GM21423 (cell line): Measurements from ENCODE around the gene LMO7.
"Not testable (repeated sequence)": the region's sequence is repeated elsewhere in the genome, so short reads cannot be mapped to it uniquely, and the experiment has no call there.

ENCODE experiments used
- ATAC-seq: cut with Tn5 transposase; IDR thresholded peaks from one replicate; pipeline ENCODE4 v1.9.1; 2021; ENCODE audit warnings: mild to moderate bottlenecking, moderate library complexity; ENCODE audit not compliant: unreplicated experiment

Gene LMO7

DNA sequence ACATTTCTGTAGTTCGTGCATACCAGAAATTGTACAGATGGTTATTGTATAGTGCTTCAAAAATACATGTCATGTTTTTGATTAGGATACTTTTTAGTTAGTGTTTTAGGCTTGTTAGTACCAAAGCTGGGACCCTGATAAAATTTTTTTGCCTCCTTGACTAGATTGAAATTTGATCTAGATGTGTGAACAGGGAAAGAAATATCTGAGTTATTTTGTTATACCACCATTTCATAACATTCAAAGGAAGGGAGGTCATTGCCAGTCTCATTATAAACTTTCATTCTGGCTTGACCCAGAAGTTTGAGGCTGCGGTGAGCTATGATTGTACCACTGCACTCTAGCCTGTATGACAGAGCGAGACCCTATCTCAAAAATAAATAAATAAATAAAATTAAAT is 9.0 kb downstream of the LMO7 start:
- ATAC-seq, result no peak

DNA sequence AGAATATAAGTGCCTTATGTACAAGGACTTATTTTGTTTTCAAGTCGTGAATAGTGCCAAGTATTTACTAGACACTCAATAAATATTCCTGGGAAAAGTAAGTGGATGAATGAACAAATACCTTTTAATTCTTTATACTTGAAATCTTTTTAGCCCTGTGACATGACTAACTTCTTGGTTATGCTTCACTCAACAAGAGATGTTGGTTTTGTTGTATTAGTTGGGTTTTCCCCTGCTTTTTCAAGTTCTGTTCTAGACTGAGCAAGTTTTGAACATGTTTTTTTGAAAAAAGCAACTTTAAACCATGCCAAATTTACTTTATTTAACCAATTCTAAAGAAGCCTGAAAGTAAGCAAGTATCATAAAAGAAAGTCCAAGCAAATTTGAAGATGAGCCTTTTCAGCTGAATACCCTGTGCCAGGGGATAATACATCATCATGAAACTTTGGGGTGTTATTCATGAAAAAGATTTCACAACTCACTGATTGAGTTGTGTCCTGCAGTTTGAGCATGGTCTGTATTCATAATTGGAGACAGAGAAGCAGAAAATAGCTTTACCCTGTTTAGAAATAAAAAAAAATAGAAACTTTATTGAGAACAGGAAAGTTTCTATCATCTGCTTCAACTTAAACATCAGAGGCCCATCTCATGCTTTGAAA is 11.1 kb downstream of the LMO7 start:
- peak; percentile 74 for ATAC-seq

DNA sequence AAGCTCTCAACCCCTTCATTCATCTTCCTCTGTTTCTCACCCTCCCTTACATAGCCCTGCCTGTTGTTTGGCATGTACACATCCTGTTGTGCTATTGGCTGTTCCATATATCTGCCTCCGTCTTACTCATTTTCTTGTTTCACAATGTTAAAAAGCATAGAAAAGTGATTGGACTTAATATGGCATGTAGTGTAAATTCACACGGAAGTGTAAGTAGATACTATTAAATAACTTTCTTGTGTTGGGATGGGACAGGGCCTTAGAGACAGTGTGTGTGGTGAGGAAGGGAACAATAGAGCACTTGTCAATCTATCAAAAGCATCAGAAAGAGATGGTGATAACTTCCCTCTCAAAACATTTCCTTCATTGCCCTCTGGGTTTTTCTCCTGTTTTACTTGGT is 12.3 kb downstream of the LMO7 start:
- ATAC-seq, result no peak

DNA sequence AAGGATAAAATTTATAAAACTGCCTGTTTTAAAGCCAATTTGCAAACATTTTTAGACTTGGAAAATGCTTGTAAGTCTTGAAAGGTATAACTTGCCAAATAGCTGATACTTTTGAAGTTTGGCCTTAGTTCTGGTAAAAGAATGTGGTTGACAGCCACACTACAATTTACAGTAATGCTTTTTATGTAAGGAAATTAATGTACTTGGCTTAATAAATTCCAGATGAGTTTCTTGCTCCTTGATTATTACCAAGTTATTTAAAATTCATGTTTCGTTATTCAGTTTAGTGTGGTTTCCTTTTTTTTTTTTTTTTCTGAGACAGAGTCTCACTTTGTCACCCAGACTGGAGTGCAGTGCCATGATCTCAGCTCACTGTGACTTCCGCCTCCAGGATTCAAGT is 14.9 kb downstream of the LMO7 start:
- no peak for ATAC-seq

DNA sequence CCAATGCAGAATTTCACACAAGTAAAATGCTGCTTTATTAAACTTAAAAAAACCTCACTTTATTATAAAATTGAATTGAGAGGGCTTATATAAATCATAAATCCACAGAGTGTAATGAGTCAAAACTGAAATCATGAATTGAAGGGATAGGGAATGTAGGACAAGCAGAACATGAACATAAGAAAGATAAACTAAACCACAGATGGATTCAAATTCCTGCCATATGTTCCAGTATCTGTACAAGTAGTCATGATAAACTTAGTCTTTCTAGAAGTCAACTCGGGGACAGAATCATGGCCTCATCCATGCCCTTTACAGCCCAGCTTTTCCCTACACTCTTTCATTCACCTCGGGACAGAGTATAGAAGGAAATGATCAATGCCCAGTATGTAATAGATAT is 16.6 kb downstream of the LMO7 start:
- no peak for ATAC-seq

DNA sequence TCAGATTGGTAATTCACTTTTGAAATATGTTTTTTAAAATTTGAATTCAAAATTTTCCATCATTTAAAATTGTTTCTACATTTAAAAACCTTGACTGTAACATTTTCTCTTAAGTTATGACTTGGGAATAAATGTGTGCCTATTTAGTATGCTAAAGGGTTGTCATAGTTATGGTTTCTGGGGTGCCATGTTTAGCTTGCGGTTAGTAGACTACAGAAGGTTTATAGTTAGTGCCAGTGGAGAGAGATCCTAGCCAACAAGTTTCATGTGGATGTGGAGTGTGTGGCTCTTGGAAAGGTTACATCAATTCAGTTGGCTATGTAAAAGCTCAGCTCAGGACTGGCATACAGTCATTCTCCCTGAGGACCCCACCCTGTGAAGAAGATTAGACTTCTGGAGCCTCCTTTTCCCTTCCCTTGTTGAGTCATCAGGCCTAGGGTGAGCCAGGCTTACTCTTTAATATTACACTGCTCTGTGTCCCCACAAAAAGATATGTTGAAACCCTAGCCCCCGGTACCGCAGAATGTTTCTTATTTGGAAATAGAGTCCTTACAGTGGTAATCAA is 20.4 kb downstream of the LMO7 start:
- no peak for ATAC-seq

DNA sequence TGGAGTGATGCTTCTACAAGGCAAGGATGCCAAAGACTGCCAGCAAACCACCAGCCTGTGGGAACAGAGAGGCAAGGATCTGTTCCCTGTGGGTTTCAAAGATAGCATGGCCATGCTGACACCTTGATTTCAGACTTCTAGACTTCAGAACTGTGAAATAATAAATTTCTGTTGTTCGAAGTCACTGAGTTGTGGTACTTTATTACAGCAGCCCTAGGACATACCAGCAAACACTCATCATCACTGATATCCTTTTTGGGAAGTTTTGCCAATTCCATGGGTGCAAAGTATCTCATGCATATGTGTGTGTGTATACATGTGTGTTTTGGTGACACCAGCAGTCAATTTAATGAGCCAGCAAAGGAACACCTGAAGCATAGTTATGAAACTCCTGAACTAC is 21.0 kb downstream of the LMO7 start:
- ATAC-seq, result no peak

DNA sequence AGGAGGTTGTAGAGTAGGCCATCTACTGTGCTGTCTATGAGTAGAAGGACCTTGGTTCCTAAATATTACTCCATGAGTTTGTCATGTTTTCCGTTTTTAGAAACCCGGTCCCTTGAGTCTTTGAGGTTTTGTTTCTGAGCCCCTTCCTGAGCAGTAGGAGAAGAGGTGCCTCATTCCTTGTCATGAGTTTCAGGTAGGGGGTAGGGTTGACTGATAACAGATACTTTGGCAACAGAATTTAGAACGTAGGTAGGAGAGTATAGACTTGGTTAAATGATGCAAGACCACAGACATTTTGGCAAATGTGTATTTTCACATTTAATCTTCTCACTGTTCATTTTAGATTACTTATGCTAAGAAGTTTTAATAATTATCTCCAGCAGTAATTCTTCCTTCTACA is 24.6 kb downstream of the LMO7 start:
- no peak for ATAC-seq

DNA sequence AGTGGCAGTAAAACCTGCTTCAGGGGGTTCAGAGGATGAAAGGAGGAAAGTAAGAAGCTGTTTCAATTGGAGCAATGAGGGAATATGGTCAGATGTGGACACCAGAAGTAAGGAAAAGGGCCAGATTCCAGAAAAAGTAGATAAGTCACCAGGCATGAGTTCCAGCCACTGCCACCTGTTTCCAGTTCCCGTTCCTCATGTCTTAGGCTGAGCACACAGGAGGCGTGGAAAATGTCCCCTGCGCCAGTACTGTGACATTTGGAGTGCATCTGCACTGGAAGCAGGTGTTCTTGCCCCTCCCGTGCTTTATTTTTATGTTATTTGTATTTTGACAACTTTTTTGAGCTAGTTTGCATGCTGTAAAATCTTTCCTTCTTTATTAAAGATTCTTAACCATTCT is 25.3 kb downstream of the LMO7 start:
- no peak for ATAC-seq

DNA sequence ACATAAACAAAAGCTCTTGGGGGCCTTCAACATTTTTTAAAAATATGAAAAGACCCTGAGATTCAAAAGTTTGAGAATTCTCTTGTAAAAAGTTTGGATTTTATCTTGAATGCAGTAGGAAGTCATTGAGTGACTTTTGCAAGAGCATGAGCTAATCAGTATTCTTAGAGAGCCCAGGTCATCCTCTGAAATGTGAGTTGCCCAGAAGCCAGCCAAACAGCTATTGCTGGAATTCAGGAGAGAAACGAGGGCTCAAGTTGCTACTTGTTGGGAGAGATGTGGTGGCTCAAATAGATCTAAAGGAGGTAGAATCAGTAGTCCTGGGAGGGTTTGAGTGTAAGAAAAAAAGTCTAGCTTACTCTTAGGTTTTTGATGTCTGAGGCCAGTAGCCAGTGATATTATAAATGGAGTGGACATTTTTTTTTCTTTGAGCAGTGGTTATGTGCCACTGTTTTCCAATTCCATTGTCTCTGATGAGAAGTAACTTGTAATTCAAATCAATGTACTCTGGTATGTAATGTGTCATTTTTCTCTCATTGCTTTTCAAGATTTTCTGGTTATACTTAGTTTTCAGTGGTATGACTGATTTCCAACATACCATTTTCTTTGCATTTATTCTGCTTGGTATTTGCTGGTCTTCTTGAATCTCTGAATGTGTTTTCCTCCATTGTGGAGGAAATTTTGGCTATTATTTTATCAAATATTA is 30.7 kb downstream of the LMO7 start:
- ATAC-seq, result no peak

DNA sequence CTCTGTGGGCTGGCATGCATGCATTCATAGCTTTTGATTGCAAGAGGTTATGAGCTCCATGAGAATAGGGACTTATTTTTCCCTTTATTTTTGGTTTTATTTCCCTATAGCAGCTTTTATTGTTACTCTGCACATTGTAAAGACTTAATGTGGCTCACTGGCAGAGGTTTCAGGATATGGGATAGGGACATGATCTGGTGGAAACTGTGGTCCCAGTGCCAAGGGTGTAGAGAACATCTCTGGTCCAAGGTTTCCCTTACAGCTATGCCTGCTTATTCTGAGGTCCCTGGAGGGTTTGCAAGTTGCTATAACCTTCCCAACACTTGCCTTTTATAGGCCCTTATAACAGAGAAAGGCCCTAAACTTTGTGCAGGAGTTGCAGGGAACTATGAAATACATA is 33.6 kb downstream of the LMO7 start:
- no peak for ATAC-seq

DNA sequence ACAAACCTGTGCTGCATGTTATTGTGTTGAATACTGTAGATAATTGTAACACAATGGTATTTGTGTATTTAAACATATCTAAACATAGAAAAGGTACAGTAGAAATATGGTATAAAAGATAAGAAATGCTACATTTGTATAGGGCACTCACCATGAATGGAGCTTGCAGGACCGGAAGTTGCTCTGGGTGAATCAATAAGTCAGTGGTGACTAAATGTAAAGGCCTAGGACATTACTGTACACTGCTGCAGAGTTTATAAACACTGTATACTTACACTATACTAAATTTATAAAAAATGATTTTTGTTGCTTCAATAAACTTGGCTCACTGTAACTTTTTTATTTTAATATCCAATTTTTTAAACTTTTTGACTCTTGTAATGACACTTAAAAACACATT is 34.4 kb downstream of the LMO7 start:
- no peak for ATAC-seq

DNA sequence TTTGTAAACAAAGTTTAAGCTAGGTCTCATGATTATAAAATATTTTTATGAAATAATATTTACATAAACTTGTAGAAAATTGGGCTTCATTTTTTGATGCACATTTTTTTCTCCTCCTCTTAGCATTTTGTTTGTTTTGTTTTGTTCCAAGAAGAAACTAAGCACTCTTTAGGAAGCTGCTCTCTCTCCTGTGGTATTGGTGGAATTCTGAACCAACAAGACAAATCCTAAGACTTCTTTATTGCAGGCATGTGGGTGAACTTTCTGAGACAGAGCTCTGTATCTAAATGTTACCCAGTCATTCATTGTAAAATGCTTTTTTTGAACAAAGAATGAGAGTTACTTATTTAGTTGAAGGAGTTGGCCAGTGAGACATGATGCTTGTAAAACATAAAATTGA is 39.3 kb downstream of the LMO7 start:
- ATAC-seq, result no peak

DNA sequence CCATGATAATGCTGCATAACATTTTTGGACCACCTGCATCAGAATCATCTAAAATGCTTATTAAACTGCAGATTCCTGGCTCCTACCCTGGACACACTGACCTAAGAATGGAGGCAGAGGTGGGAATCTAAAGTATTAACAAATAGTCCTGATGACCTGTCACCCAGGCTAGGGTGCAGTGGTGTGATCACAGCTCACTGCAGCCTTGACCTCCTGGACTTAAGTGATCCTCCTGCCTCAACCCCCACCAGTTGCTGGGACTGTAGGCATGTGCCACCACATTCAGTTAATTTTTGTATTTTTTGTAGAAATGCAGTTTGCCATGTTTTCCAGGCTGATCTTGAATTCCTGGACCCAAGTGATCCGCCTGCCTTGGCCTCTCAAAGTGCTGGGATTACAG is 43.3 kb downstream of the LMO7 start:
- no peak for ATAC-seq

DNA sequence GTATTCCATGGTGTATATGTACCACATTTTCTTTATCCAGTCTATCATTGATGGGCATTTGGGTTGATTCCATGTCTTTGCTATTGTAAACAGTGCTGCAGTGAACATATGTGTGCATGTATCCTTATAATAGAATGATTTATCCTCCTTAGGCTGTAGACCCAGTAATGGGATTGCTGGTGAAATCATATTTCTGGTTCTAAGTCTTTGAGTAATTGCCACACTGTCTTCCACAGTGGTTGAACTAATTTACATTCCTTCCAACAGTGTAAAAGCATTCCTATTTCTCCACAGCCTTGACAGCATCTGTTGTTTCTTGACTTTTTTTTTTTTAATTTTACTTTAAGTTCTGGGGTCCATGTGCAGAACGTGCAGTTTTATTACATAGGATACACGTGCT is 44.1 kb downstream of the LMO7 start:
- not testable (repeated sequence) for ATAC-seq

DNA sequence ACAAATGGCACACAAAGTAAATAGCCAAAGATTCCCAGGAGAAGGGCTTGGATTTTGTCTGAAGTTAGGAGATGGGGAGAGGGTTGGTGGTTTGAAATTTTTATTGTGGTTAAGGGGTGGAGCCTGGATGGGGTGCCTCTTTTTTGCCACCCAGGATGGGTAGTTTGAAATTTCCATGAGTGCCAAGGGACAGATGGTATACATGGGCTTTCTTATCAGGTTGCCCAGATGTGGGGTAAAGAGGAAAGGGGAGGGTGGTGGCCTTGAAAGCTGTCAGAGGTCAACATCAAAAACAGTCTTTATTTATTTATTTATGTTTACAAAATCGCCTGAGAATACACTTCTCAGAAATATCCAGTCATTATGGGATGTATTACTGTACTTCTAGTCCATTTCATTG is 46.2 kb downstream of the LMO7 start:
- ATAC-seq, result no peak

DNA sequence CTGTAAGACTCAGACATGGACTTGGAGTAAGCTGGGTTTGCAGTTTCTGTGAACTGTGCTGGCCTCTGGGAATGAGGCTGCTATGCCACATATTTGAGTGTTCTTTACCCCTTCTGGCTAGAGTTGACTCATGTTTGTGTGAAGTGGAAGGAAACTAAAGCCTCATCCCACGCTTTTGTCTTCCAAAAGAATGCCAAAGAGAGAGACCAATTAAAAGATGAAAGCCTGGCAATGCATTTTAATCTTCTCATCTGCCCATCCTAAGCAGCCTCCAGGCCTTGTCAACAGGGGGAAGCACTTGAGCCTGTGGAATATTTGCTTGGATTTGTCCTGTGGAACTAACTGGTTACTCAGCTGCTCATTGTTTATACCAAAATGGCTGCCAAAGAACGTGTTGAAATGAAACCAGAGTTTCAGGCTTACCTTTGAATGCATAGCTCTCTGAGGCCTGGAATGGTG is 49.1 kb downstream of the LMO7 start:
- ATAC-seq, result no peak

DNA sequence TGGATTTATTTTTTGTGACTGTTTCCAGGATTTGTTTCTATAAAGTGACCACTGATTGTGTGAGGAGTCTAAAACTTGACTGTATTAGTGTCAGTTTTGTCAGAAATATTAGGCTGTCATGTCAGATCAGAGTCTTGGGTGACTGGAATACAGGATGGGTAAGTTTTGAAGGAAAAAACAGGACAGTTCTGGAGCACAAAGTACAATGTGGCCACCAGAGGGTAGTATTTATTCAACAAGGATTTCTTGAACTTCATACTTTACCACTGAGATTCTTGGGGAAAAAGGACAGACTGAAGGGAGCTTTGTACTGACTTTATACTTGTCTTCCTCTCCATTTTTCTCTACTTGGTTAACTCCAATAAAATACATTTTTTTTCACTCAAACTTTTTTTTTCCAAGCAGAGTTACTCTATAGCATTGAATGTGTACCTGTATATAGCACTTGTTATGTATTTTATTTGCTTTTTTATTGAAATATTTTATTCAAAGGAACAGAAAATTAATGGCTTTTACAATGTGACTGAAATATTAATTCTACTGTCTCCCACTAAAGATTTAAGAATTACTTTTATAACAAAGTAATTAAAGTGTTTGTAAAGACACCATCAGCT is 51.1 kb downstream of the LMO7 start:
- ATAC-seq, result no peak

DNA sequence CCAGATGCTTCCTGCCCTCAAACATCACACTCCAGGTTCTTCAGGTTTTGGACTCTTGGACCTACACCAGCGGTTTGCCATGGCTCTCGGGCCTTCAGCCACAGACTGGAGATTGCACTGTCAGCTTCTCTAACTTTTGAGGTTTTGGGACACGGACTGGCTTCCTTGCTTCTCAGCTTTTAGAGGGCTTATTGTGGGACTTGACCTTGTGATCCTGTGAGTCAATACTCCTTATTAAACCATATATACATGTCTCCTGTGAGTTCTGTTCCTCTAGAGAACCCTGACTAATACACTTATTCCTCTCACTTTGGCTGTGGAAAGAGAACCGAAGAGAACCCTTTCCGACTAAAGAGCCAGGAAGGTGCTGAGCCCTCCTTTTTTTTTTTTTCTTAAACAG is 53.6 kb downstream of the LMO7 start:
- no peak for ATAC-seq

DNA sequence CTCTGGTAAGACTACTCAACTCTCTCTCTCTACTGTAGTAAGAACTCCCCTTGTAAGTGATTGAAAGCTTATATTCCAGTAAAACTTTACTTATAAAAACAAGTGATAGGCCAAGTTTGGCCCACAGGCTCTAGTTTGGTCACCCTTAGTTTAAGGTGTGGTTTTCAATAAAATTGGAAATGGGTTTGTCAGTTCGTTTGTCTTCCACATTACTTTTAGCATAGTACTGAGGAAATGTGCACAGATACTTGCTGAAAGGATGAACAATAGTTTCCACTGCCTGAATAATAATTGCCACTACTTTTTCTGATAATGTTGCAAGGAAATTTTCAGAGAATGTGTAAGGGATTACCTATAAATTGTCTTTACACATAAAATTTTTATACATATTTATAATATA is 54.5 kb downstream of the LMO7 start:
- ATAC-seq, result no peak

DNA sequence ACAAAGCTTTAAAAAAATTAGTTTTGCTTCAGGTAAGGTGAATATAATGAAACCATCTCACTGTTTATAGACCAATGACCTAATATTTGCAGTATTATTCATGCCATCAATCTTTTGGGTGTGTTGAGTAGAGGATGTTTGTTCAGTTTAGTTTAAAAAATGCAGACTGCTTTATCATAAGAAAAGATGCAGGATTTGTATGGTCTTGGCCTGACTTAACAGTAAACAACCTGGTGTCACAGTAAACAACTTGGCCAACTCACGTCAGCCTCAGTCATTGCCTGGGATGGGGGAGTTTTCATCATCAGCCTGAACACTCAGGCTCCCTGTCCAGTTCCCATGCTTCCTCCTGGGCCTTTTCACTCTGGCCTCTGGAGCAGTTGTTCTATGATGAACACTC is 55.1 kb downstream of the LMO7 start:
- no peak for ATAC-seq

DNA sequence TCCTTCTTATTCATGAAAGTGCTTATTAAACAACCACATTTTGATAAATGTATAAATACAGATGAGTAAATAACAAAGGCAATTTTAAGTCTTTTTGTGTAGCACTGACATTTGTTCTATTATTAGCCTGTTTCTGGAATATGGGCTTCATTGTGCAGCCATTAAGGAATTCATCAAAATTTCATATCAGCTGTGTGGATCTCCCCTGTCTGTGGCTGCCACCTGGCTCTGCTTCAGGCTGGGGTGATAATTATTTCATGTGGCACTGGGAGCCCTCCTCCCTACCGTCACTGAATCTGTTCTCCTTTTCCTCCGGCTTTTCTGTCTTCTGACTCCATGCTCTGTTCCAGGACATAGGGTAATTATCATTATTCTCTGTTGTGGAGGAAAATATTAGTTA is 57.1 kb downstream of the LMO7 start:
- ATAC-seq, result no peak
